ENCODE data around the gene APBB2.
"Not testable (repeated sequence)": the region's sequence is repeated elsewhere in the genome, so short reads cannot be mapped to it uniquely, and the experiment has no call there.

The APBB2 gene

DNA sequence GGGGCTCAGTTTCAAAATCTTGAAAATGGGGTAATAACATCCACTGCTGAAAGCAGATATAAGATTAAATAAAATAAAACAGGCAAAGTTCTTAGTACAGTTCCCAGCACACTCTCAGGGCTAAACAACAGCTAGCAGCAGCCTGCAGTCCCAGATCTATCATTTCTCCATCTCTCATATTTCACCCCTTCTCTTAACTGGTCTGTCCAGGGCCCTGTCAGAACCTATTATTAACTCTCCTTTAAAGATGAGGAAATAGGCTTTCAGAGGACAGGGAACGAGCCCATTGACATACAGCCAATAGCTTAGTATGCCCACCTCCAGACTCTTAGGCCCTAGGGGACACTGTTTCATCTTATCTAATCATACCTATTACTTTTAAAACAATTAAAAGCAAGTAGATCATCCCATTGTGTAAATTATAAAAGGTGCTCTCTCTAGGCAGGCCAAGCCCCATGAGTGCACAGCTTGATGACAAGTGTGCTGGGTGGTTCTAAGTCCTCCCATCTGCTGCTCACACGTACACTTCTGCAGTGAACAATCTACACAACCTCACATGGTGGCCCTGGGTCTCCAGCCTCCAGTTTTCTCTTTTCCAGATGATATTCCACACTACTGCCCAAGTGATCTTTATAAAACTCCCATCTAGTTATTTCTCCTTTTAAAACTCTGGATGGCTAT, 119.0 kb downstream of the APBB2 start:
- no peak for DNase-seq

DNA sequence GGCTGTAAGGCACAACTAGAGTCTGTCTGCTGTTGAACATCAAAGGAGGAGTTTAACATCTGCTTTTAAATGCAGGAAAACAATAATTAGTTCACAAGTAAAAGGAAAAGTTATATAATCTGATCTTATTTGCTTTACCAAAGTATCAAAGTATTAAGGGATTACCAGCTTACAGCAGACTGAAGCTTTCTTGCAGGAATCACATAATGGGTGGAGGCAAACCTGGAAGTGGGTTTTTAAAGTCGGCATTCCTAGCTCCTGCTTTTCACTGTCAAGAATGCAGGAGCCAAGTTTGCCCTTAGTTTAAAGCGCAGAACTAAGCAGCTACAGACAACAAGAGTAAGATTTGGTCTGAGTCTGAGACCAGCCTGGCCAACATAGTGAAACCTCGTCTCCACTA, 122.2 kb downstream of the APBB2 start:
- DNase-seq, result no peak

DNA sequence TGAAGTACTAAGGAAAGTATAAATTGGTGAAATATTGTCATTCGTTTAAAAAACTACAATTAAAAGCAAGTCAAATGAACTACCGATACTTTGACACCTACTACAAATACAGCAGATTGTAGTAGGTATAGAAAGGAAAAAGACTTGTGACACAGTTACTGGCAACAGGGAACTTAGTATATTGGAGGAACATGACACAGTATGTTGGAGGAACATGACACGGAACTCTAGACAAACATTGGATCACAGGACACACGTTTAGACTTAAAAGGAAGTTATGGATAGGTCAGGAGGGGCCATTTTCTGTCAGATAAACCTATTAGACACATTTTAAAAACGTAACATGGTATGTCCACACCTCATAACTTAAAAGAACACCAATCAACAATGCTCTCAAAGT, 132.5 kb downstream of the APBB2 start:
- no peak for DNase-seq

DNA sequence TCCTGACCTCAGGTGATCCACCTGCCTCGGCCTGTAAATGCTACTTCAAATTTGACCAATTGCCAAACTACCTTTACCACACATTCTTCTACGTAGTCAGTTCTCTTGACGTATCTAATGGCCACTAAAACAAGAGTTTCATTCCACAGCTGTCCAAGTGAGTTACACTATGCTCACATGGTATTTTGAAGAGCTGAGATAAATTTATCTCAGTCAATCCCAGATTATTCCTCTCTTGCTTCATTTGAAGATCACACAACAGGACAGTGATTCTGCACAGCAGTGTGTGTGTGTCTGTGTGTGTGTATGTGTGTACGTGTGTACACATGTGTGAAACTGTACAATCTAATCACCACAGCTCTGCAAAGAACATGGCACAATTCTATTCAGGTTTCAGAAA, 133.4 kb downstream of the APBB2 start:
- no peak for DNase-seq

DNA sequence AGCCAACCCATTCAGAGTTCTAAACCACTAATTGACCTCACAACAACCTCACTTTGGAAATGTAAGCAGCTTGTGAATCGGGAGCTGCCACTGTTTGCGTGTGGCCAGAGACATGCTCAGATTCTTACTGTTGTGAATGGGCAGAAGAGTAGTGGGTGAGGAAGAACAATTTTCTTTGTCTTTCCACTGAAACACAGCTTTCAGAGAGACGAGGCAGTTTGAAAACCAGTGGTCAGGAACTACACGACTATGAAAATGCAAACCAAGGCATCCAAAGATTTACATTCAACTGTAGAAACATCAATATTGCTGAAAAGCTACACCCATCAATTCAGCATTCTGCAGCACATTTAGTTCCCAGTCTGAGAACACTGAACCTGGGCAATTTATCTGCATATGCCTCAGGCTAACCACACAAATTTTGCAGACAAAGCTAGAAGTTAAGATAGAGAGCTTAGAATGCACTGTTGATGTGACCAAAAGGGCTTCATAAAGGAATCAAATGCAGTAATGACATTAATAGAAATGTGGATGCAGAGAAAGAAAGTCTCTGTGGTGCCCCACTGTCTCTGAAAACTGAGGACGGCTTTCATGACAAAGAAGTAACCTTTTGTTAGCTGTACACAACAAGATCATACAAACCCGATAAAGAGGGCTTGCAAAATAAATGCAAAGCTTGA, 134.3 kb downstream of the APBB2 start:
- no peak for DNase-seq

DNA sequence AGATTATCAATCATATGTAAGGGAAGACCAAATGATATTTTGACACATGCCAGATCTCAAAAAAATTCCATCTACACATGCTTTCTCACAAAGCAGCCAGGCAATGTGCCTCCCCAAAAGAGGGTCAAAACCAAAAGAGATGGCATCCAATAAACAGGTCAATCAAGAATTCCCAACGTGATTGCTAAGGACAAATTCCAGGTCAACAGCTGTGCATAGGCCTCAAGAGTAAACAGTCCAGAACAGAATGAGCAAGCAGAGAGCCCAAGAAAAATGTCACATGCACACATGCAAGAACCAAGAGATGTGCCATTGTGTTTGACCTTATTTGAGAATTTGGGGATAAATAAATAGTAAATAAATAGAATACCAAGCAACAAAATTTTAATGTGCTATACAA, 136.7 kb downstream of the APBB2 start:
- DNase-seq, result no peak

DNA sequence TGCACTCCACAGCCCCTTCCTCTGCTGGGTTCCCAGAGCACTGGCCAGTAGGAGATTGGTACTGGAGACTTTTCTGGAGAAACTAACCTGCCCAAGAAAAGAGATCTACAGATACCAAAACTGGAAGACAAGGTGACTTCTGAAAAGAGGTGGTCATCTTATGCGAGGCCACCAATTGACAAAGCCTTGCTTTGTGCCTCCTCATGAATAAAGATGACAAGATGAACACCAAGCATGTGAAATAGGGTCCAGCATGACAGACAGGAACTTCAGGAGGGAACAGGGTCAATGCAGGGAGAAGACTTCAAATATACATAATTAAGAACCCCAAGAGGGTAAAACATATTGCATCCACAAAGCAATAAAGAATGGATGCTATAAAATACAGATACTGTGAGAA, 137.9 kb downstream of the APBB2 start:
- DNase-seq, result no peak

DNA sequence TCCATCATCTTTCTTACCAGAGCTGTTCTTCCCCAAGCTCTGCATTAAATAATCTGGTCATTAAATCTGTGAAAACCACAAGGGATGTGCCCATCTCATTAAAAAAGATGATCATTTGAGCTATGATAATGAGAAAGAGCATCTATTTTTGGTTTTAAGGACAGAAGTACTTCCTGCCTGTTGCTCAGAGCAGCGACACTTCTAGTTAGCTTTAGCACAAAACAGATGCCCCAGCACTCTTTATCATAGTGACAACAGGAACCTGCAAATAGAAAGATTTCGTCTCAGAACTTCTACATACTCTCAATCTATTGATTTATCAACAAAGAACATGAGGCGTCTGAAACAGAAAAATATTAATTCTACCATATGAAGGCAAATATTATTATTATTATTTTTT, 140.1 kb downstream of the APBB2 start:
- no peak for DNase-seq

DNA sequence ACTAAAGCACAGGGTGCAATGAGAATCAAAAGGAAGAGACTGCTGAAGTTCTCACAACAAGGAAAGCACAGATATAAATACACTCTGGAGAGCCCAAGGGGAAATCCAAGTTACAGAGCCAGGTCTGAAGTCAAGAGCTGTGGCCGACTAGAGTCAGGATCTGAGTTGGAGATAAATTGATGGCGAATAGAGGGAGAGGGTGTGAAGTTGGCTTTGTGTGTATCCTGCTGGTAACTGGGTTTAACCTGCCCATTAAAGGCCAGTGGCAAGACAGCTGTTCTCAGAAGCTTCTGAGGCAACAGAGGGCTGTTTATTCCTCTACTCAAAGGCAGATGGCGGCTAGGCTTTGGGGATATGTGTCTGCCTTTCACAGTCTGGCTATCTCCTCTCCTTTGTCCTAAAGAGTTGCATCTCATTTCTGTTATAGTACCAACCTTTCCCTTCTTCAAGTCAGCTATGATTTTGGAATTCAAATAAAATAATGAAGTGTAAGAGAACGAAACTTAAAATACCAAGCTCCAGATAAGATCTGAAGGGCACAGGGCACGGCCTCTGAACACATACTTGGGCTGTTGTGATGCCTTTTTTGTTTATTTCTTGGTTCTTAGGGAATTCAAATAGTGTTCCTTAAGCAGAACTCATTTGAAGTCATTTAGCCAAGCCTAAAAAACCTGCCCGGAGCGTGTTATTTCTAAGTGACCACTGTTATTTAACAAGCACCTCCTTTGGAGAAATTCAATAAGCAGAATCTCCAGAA, 142.1 kb downstream of the APBB2 start:
- DNase-seq, result no peak

DNA sequence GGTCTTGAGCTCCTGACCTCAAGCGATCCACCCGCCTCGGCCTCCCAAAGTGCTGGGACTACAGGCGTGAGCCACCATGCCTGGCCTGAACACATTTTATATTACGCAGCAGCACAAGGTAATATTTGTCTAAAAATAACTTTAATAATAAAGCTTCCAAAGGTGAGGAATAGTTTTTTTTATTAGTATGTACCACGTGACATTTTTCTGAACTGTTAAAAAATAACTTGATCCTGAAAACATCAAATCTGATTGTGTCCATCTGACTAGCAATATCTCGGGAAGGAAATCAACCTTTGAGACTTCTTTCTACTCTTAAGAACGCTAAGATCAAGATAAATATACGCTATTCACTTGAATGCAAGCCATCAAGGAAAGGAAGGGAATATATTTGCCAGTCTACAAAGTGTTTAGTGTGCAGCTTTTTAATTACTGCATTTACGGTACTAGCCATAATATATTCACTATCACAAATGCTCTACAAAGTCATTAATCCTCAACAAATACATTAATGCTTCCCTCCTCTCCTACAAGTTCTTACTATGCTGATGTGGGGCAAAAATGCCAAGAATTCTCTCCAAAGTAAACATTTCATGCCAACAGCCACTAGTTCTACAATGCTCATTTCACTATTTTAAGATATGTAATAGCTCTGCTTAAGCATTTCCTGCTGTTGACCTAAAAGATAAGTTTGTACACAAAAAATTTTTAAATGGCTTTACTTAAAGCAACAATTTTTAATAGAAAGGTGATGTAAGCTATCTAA, 143.6 kb downstream of the APBB2 start:
- DNase-seq, result no peak

DNA sequence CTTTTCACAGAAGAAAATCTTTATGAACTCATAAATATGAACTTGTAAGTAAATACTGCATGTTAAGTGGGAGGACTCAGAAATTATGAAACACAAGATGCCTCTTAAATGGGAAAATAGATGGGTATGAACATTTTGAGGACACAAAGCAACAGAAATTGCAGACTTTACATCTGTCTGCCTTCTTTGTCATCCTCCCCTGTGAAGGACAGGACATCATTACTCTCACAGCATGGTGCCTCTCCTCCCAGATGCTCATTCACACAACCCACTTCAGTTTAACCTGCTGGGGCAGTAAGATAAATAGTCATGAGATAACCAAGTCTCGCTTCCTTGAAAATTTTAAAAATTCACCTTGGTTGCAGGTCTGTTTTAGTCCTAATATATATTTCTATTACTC, 144.5 kb downstream of the APBB2 start:
- no peak for DNase-seq

DNA sequence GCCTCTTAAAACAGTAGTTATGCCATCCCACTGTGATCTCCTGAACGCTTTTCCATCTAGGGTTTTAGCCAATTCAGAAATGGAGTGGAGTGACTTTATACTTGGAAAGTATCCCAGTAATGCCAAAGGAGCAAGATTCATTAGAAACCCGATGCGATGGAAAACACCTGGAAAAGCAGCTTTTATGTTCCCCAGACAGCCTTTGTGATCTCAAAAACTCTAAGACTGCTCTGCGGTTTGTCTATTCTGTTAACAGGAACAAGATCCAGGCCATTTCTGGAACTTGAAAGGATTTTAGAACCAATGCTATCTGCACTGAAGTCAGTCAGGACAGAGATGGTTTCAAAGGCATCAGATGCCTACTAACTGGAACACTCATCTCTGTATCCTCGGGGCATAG, 145.1 kb downstream of the APBB2 start:
- no peak for DNase-seq

DNA sequence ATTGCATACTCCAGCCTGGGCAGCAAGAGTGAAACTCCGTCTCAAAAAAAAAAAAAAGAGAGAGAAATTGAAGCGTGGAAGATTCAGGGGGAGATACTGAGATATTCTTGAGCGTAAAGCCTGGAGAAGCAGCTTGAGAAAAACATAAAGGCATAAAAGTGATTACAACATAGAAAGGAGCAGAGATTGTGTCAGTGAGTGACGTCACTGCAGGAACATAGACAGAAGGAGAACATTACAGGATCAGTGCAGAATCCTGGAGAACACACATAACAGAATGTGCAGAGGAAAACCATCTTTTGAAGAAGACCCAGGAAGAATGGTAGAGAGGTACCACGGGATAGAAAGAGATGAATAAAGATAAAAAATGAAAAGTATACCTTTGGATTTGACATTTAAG, 147.0 kb downstream of the APBB2 start:
- no peak for DNase-seq

DNA sequence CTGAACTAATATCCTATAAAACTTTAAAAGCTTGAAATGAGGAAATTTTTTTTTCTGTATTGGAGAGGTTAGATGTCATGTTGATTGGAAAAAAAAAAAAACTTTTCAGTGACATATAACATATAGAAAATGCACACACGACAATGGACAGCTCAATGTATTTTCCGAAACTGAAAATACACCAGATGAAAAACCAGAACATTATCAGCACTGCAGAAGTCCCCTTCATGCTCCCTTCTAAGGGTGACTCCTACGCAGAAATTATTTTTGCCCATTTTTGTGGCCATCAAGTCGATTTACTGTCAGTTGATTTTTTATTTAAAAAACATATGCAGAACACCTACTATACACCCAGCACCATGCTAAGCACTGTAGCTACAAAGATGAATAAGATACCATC, 148.3 kb downstream of the APBB2 start:
- DNase-seq, result no peak

DNA sequence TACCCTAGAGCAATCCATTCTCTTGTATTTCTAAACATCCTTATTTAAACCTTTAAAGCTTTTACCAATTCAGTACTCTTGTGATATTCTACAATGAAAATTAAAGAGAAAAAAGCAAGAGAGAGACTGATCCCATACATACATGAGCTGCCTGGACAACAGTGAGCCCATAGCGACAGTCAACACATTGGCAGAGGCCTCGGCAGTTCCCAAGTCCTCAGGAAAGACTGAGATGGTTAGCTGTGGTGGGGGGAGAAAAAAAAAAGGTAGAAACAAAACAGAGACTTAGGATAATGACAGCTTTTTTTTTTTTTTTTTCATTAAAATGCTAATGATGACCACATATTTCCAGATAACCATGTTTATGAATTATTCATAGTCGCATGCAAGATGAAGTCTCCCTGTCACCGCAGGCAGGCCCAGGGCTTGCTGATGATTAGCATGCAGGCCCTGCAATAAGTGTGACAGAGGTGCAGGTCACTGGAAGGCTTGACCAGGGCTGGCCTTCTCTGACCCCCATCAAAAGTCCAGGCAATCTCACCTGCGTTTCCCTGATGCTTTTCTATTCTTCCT, 148.8 kb downstream of the APBB2 start:
- no peak for DNase-seq

DNA sequence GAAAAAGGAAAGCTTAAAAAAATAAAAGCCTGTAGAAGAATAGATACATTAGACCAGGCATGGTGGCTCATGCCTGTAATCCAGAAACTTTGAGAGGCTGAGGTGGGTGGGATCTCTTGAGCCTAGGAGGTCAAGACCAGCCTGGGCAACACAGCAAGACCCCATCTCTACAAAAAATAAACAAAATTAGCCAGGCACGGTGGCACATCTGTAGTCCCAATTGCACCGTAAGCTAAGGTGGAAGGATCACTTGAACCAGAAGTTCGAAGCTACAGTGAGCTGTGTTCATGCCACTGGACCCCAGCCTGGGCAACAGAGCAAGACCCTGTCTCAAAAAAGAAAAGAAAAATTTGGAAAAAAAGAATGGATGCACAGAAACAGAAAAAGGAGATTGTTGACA, 149.4 kb downstream of the APBB2 start:
- DNase-seq, result no peak

DNA sequence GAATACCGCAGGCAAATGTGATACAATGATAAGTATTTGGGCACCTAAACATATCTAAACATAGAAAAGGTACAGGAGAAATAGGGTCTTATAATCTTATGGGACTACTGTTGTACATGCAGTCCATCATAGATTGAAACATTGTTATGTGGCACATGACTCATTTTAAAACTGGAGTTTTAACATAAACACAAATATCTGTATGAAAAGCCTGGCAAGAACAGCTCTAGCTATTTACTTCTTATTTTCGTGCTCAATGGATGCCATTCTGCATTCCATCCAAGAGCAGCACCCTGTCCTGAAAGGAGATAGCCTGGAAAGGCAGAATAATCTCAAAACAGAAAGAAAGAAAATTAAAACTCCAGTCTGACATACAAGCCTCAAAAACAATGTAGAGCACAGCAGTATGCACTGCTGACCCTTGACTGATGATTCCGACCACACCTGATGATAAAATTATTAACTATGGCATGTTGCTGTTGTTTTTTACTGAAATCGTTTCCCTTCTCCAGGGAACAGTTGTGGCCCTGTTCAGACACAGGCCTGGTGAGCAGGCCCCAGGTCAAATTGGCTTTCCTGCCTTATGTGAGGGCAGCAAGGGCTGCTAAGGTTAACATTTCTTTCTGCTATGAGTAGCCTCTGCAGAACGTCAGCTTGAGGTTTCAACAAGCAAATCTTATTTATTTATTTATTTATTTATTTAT, 152.7 kb downstream of the APBB2 start:
- no peak for DNase-seq

DNA sequence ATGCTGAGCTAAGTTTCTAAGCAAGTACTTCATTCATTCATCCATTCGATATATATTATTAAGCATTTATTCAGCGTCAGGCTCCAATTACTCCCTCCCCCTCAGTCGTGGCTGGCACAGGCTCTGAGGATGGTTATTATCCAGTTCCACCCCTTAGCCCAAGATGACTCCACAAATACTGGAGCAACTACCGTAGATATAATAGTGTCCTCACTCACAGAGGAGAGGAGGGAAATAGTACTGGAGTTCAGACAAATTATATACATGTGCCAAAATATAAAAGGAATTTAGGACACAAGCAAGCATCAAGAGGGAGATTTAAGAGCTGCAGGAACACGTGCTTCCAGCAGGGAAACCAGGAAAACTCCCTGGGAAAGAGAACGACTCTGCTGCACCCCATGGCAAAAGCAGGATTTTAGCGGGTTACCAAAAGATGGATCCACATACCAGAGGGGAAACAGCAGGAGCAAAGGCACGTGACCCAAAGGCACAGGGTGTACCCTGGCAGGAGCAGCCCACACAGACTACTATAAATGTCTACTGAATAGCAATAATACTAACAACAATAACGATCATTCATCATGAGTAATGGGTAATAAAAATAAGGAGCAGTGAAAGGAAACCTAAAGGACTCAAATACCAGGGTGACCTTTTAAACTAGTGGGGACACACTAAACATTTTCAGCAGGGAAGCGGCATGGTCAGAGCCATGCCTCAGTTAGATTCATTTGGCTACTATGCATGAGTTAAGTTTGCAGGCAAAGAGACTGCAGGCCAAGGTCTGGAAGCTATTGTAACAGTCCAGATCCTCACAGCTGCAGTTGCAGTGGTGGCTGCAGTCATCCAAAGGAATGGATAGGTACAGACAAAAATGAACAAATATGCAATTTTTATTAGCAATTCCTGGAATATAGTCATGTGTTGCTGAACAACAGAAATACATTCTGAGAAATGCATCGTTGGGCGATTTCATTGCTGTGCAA, 153.7 kb downstream of the APBB2 start:
- DNase-seq, result no peak

DNA sequence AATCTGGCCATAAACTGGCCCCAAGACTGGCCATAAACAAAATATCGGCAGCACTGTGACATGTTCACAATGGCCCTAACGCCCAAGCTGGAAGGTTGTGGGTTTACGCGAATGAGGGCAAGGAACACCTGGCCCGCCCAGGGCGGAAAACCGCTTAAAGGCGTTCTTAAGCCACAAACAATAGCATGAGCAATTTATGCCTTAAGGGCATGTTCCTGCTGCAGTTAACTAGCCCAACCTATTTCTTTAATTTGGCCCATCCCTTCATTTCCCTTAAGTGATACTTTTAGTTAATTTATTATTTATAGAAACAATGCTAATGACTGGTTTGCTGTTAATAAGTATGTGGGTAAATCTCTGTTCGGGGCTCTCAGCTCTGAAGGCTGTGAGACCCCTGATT, 154.9 kb downstream of the APBB2 start:
- not testable (repeated sequence) for DNase-seq

DNA sequence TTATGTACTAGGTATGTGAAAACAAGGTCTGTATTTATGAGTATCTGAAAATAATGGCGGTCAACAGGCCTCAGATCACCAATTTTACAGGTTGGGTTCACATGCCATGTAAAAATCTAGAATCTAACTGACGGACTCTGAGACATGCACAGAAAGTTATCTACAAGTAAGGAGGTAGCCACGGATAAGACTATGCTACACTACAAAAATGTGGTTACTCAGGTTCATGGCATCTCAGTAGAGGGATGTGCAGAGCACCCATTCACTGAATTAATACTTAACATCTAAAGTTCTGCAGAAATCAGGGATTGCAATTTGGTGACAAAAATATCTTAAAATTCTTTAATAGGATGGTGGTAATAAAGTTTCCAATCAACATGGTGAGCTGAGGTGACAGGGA, 155.9 kb downstream of the APBB2 start:
- DNase-seq, result no peak

DNA sequence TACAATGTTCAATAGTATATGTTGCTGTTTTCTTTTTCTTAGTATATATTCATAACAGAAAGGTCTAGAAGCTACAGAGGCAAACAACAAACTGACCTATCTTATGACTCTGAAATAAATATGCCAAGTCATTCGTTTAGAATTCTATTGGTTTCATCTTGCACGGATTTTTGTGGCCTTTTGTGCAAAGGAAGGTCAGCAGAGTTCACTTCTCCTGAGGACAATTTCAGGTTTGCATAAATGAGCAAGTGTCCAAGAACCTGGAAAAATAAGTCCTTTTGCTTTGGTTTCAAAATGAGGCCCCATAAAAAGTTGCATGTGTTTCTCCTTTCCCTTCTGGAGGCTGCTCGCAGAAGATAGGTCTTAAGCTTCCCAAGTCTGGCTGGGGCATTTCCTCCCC, 156.9 kb downstream of the APBB2 start:
- no peak for DNase-seq

All from CD4-positive, alpha-beta T cell treated with Interleukin-15 for 1 hour (primary cell).